RCC 7860 (cell line): ENCODE data around the gene ARHGEF40.

Source experiments
- DNase-seq: peaks from one replicate; pipeline ENCODE4 v3.0.0-alpha.2; 2015; ENCODE audit warnings: low spot score
- FAIRE-seq: peaks from 2 replicates; lab custom pipeline; 2012; peaks lifted over from hg19 to GRCh38; lab: Jason Lieb, UNC

ARHGEF40 gene

DNA sequence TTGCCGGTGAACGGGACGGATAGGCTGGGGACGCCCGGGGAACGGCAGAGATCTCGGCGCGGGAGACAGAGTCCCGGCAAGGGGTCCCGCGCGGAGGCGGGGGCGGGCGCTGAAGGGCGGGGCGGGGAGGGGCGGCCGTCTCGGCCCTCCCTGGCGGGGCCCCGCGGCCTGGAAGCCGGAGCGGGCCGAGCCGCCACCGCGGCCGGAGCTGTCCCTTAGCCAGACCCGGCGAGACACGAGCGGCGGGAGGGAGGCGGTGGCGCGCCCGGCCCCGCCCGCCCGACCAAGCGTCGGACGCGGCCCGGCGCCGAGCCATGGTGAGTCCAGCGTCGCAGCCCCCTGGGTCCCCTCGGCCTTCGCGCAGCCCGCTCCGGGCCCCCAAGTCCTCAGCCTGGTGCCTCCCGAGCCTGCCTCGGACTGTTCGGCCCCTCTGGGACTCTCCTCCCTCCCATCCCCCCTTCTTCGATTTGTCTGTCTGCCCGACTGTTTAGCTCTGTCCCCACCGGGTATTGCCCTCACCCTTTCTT, at the start of gene ARHGEF40:
TSS of gene ARHGEF40 (plus strand) at position 222 of the 527 bp plus-strand sequence. CDS start at position 315, 93 bp downstream.
- FAIRE-seq: no peak
- no peak for DNase-seq

DNA sequence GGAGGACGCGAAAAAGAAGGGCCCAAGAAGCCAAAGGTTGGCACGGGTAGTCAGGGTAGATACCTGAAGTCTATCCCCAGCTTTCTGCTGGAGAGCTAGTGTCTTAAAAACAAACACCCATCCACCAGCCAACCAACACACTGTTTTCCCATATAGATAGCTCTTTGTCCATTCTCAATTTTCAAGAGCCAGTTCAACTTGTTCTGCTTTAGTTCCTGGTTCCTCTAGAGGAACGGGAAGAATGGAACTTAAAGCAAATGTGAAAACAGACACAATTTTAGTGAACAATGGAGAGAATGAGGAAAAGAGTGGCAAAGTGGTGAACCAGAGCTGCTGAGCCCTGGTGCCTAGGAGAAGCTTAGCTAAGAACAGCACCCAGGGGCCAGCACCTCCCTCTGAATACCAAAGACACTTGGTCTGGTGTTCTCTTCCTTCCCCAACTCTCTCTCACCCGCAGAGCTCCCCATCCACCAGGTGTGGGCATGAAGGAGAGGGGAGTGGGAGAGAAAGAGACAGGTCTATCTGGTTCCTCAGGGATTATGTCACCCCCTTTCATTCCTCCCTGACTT, 49.0 kb upstream of the ARHGEF40 start:
- no peak for FAIRE-seq

GRCh38 chr14:21022686-21023085, 47.4 kb upstream of the ARHGEF40 start:
- no peak for DNase-seq

More for the DNA sequence above, 49.0 kb upstream of the ARHGEF40 start:
- DNase-seq: no peak

GRCh38 chr14:21023174-21023573, 46.9 kb upstream of the ARHGEF40 start:
- no peak for FAIRE-seq
- DNase-seq: no peak

More at GRCh38 chr14:21022686-21023085, 47.4 kb upstream of the ARHGEF40 start:
- no peak for FAIRE-seq

DNA sequence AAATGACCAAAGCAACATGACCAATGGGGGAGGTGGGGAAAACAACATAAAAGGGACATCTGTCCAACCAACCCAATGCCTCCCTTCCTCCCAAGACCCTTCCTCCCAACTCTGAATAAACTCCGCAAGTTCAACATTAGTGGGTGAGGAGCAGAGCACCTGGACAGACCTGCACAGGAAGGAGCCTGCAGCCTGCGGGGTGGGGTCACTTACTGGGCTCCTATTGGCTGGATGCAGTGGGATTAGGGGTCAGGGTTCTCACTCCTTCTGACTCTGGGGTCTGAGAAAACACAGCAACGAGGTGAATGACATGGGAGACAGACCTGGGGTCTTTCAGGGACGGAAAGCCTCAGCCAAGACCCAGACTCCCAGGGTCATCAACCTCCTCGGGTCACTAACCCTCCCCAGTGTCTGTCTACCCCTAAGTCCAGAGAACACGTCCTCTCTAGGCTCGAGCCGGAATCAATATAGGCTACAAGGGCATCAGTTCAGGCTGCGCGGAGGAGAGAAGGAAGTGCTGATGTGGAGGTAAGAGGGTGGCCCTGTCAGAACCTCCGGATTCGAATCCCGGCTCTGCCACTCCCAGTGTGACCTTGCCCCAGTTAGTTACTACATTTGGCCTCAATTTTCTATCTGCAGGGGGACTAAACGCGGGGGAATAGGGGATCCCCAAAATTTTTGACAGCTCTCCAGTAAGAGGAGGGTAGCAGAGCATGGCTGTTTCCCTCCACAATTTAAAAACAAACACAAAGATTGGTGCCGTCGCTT, 46.1 kb upstream of the ARHGEF40 start:
- no peak for FAIRE-seq
- no peak for DNase-seq

DNA sequence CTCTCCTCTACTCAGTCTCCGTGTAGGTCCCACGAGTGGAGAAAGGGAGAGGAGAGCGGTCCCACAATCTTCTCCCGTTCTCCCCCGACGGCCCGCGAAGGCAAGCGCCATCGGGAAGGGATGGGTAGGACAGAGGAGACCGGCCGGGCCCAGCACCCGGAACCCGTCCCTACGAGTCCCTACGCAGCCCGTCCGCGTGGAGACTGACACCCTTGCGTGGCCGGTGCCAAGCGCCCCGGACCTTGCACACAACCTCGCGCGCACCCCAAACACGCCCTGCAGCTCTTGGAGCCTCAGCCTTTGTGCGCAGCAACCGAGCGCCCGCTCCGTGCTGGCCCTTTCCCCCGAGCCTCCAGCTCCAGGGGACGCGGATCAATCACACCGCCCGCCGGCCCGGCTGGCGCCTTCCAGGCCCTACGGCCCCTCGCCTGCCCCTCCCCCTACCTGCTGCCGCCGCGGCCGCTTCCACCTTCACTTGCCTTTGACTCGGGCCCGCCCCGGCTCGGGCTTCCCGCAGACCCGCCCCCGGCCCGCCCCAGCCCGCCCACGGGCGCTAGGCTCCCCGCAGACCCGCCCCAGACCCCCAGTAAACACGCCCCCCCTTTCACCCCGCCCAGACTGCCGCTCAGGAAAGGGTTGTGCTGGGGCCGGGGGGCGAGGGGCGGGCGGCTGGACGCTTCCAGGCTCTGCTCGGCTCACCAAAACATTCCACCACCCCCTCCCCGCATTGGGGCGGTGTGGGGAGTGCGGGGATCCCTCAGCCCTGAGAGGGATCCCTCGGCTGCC, 45.3 kb upstream of the ARHGEF40 start, which contains the start of gene NDRG2:
TSS of gene NDRG2 (minus strand) at position 477 of the 786 bp plus-strand sequence. CDS start 1,746 bp downstream, outside the sequence.
- FAIRE-seq: no peak
- no peak for DNase-seq

GRCh38 chr14:21025371-21026273, 44.5 kb upstream of the ARHGEF40 start:
- FAIRE-seq: no peak
- DNase-seq: no peak

GRCh38 chr14:21026274-21026987, 43.7 kb upstream of the ARHGEF40 start:
- FAIRE-seq: no peak
- DNase-seq: no peak

DNA sequence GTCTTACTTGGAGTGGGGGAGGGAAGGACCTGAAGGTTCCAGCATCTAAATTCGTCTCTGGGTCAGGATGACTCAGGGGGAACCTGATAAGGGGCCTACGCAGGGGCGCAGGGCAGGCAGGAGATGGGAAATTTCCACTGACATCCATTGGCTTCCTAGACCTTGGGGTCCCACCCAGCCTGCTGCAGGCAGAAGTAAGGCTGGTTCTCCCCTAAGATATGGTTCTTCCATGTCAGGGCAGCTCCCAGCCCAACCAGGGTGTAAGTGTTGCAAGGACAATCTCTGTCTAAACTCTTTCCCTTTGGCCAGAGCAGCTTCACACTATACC, 43.2 kb upstream of the ARHGEF40 start:
- FAIRE-seq: no peak
- no peak for DNase-seq

DNA sequence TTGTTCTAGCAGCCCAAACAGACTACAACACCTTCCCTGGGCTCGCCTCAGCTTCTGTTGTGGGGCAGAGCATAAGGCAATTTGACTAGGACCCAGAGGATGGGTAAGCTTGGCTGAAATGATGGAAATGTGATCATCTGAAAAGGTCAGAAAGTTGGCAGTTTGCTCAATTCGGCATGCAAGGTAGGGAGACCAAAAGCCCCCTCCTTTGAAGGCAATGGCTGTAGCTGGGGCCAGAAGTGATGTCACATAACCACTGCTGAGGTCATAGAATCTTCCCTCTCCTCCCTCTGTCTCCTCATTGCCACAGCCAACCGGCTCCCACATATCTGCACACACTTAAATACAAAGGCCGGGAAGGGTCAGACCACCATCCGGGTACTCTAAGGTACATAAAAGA, 40.2 kb upstream of the ARHGEF40 start, which contains the start of gene TPPP2:
TSS of gene TPPP2 (plus strand) at position 301 of the 400 bp plus-strand sequence. CDS start 365 bp downstream, outside the sequence.
- DNase-seq (no peak), FAIRE-seq (no peak)

- FAIRE-seq: no peak
- no peak for DNase-seq
Observed at GRCh38 chr14:21030531-21030930, 39.6 kb upstream of the ARHGEF40 start.

DNA sequence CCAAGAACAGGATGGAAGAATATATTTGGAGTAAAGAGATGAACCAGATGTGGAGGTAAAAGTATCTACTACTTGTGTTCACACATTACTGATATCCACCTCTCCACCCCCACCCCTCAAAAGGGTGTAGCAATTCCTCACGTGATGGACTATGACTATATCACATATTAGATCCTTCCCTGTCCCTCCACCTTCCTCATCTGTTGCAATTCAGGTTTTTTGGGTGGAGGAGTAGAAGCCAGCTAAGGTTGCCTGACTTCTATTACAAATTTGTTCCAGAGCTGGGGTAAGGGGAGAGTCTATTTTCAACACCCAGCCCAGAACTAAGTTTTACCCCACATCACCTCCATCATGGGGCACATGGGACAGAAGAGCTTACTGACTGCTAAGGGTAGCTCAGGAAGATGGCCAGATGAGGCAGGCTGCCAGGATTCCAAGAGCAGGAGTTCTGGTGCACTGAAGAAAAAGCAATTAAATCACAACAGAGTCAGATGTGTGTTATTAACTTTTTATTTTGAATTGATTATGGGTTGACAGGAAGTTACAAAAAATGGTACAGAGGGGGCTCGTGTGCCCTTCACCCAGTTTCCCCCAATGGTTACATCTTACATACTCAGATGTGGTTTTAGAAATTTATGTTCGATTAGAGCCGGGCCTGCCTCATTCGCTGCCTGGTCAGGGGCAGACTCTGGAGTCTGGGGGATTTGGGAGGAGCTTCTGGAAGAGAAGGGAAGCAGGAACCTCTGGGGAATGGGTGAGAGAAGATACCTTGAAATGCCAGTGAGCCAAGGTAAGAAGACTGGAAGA, 37.6 kb upstream of the ARHGEF40 start:
- no peak for FAIRE-seq

GRCh38 chr14:21033133-21033698, 36.9 kb upstream of the ARHGEF40 start:
- DNase-seq: no peak
- FAIRE-seq: no peak

More for the DNA sequence above, 37.6 kb upstream of the ARHGEF40 start:
- no peak for DNase-seq

GRCh38 chr14:21034707-21035106, 35.4 kb upstream of the ARHGEF40 start, which contains the start of gene RNASE13:
Gene RNASE13 (minus strand): TSS chr14:21034807. CDS start chr14:21034288, 519 bp downstream.
- DNase-seq: no peak
- no peak for FAIRE-seq

- FAIRE-seq (no peak), DNase-seq (peak; percentile 39)
Observed at GRCh38 chr14:21036751-21037150, 33.4 kb upstream of the ARHGEF40 start.

DNA sequence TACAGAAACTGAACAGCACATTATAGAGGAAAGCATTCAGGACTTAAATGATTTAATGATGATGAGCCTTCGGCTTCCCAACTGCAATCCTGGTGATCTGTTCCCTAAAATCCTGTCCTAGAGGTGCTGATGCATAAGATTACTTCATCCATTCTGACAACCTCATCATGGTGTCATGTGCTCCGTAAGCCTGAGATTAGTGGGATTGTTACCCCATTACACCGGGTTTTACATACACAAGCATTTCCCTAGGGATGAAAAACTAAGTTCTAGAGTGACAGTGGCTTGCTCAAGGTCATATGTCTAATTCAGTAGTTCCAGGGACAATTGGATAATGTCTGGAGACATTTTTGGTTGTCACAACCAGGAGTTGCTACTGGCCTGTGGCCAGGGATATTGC, 32.9 kb upstream of the ARHGEF40 start:
- DNase-seq: no peak
- FAIRE-seq: no peak

DNA sequence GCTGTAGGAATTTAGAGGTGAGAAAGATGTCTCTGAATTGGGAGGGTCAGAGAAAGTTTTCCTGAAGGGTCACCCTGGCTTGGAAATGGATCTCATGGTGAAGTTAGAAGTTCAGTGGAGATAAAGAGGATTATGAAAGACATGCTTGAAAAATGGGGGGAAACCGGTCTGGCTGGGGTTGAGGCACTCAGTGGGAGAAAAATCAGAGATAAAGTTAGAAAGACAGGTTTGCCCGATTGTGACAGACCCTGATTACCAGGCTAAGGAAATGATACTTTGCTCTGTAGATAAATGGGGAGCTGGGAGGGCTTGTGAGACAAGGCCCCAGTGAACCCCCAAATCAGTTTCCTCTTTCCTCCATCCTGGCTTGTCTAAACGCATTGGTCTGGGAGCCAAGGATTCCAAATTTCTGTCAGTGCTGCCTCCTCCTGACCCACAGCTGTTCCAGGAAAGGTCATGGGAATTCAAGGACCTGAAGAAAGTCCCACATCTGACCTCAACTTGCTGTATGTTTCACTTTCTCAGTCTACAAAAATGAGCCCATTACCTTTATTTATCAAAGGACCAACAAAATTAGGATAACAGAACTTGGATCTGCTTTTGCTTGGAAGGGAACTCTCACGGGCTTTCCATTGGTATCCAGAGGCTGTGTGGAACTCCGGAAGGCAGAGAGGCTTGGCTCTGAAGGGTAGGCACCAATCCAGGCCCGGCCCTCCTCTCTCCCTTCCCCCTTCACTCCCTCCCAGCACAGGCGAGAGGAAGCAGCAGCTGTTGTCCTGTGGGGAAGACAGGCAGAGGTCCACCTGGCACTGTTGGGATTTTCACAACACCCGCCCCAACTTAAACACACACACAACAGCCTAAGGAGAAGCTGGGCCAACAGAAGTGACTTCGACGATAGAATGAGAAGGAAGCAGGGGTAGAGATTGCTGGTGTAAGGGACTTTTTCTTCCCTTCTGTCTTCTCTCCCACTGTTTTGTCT, 31.4 kb upstream of the ARHGEF40 start:
- no peak for FAIRE-seq
- no peak for DNase-seq
